ENCODE measurements around the gene SERPINB1.
A peak's percentile ranks its signal among the peaks of the same experiment; 100 is the strongest.
"Not testable (repeated sequence)": the region's sequence is repeated elsewhere in the genome, so short reads cannot be mapped to it uniquely, and the experiment has no call there.

Gene SERPINB1

DNA sequence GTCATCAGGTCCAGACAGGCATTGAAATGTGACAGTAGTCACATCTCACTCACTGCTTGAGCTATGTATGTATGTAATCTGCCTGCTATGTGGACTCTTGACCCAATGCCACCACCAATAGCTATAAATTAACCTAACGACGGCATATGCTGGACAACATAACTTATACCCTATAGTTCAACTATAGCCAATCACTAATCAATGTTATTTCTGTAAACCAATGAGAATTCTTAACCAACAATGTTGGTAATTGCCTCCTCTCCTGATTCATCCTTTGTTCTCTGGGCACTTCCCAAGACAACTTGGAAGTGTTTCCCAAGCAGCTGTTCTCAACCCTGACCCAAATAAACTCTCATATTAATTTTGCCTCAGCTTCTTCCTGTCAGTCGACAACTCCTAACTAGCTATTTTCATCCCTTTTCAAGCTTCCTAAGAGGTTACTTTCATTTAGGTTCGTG, 24.1 kb upstream of the SERPINB1 start:
- no peak for DNase-seq

DNA sequence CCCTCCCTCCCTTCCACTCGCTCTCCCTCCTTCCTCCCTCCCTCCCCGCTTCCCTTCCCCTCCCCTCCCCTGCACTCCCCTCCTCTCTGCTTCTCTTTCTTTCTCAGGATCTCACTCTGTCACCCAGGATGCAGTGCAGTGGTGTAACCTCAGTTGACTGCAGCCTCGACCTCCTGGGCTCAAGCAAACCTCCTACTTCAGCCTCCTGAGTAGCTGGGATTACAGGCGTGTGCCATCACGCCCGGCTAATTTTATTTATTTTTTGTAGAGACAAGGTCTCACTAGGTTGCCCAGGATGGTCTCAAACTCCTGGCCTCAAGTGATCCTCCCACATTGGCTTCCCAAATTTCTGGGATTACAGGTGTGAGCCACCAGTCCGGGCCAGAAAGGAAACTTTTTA, 23.6 kb upstream of the SERPINB1 start:
- DNase-seq, result no peak

DNA sequence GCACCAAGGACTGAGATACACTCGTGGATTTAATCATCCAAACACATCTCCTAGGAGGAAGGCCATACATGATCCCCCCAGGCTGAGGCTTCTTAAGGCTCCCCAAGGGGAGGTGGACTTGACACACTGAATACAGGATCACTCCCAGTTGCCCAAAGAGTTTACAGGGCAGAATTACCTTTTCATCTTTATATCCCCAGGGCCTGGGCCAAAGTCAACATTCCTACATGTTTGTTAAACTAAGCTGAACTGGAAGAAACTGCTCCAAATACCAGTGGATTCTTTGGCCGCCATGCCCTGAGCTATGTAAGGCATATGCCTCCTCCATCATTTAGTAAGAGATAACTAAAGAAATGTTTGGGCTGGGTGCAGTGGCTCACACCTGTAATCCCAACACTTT, 22.2 kb upstream of the SERPINB1 start:
- no peak for DNase-seq

DNA sequence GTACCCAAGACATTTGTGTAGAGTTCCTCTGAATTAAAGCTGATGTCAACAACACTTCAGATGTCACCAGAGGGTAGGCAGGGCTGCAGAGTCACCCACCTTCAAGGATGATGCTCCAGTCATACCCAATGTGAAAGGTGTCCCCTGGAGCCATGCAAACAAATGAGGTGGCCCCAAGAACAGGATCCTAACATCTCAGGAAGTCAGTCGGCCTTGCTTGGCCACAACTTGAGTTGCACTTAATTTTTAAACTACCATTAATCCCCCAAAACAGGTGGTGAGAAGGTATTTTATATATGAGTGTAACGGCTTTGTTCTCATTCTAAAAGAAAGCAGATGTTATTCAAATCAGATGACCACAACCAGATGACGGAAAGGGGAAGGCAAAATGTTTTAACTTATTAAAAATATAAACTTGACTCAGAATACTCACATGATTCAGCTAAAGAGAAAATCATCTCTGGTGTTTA, 21.1 kb upstream of the SERPINB1 start:
- DNase-seq, result peak; percentile 68

DNA sequence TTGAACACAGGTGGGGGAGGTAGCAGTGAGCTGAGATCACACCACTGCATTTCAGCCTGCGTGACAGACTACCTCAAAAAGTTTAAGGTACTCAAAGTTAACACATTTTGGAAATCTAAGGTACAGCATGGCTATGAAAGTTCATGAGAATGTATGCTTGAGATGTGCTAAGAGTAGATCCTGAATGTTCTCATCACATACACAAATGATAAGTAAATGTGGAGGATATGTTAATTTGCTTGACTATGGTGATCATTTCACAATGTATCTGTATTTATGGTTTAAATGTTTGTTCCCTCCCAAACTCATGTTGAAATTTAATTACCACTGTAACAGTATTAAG, 20.1 kb upstream of the SERPINB1 start:
- no peak for DNase-seq

DNA sequence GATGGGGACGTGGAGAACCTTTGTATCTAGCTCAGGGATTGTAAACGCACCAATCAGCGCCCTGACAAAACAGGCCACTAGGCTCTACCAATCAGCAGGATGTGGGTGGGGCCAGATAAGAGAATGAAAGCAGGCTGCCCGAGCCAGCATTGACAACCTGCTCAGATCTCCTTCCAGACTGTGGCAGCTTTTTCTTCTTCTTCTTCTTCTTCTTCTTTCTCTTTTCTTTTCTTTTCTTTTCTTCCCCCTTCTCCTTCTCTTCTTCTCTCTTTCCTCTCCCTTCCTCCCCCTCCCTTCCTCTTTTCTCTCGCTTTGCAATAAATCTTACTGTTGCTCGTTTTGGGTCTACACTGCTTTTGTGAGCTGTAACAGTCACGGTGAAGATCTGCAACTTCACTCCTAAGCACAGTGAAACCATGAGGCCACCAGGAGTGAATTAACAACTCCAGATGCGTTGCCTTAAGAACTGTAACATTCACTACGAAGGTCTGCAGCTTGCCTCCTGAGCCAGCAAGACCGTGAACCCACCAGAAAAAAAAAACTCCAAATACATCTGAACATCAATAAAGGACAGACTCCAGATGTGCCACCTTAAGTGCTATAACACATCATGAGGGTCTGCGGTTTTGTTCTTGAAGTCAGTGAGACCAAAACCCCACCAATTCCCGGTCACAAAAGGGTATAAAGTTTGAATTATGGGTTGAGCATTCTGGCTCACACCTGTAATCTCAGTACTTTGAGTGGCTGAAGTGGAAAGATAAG, 19.6 kb upstream of the SERPINB1 start:
- DNase-seq, result peak; percentile 50

DNA sequence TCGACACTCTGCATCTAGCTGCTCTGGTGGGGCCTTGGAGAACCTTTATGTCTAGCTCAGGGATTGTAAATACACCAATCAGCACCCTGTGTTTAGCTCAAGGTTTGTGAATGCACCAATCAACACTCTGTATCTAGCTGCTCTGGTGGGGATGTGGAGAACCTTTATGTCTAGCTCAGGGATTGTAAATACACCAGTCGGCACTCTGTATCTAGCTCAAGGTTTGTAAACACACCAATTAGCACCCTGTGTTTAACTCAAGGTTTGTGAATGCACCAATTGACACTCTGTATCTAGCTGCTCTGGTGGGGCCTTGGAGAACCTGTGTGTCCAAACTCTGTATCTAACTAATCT, 19.0 kb upstream of the SERPINB1 start:
- DNase-seq, result peak; percentile 26

DNA sequence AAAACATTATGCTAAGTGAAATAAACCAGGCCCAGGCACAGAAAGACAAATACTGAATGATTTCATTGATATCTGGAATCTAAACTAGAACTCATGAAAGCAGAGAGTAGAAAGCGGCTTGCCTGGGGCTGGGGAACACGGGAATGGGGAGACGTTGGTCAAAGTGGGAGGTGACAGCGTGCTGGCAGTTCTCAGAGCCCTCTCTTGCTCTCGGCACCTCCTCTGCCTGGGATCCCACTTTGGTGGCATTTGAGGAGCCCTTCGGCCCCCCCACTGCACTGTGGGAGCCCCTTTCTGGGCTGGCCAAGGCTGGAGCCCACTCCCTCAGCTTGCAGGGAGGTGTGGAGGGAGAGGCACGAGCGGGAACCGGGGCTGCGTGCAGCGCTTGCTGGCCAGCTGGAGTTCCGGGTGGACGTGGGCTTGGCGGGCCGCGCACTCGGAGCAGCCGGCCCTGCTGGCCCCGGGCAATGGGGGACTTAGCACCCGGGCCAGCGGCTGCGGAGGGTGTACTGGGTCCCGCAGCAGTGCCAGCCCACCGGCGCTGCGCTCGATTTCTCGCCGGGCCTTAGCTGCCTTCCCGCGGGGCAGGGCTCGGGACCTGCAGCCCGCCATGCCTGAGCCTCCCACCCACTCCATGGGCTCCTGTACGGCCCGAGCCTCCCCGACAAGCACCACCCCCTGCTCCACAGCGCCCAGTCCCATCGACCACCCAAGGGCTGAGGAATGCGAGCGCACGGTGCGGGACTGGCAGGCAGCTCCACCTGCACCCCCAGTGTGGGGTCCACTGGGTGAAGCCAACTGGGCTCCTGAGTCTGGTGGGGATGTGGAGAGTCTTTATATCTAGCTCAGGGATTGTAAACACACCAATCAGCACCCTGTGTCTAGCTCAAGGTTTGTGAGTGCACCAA, 18.4 kb upstream of the SERPINB1 start:
- DNase-seq, result not testable (repeated sequence)

DNA sequence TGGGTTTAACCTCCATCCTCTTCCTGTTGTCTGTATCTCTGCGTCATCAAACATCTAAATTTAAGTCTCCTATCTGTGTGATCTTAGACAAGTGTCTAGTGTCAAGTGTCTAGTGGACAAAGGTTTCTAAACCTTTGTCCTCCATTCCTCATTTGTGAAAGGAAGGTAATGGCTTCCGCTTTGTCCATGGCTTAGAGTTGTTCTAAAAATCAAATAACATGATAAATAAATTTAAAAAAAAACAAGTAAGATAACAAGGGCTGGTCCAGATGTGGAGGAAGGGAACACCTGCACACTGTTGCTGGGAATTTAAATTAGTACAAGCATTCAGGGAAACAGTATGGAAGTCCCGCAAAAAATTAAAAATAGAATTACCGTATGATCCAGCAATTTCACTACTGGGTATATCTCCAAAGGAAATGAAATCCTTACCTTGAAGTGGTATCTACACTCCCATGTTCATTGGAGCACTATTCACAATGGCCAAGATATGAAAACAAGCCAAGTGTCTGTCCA, 17.6 kb upstream of the SERPINB1 start:
- DNase-seq, result no peak

DNA sequence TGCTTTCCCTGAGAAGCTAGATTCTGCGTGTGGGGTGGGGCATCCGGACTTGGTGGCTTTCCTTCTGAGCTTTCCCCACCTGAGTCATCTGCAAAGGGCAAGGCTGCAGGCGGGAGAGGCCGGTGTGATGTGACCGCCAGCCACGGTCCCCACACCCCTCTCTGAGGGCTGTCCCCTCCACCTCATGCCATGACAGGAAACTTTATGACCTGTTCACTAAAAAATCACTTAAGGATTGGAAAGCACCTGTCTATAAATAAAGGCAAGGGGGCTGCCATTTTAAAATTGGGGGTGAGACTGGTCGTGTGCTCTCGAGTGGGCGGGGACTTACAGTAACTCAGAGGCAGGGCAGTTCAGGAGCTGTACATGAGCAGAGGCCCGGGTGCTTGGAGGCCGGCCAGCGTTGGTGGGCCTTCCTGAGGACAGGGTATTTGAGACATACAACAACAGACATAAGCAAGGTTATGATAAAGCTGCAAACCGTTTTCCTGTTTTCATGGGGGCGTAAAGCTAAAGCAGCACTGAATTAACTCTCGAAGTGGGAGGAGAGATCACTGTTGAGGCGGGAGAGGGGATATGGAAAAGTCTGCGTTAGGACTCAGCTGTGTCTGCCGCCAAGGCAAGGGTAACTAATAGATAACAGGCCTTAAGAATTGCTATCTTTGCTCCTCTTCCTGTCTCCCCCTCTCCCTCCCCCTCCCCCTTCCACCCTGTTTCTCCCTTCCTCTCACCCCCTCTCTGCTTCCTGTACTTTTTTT, 16.1 kb upstream of the SERPINB1 start:
- peak; percentile 88 for DNase-seq

DNA sequence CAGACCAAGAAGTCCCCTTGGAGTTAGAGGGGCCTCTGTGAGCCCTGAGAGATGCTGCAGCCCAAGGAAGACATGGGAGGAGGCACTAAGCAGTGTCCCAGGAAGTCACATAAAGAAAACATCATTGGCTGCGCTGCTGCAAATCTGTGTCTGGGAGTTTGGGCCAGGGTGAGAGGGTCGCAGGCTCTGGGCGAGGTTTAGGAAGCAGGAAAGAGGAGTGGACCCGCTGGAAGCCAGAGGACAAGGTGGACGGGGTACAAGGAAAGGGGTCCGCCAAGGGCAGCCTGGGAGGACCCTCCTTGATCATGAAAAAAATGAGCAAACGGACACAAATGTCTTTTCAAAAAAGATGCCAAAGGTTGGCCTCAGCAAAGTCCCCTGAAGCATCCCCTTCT, 15.5 kb upstream of the SERPINB1 start:
- no peak for DNase-seq

DNA sequence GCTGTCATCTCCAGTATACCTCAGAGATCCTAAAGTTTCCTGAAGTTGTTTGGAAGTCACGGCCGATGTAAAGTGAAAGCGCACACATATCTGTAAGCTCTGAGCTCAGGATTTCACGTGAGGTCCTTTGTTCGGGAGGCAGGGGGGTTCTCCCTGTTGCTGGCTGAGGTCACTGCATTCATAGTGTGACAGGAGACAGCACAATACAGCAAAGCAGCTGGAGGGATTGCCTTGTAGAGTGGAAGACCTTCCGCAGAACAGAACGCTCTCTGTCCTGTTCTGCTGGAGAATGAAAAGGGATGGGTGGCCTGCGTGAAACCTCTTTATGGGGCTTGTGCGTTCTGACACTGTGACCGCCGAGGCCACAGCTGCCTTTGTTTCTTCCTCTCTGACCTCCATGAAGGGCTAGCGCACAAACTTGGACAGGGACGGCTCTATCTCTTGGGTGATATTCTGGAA, 13.4 kb upstream of the SERPINB1 start:
- DNase-seq, result no peak

DNA sequence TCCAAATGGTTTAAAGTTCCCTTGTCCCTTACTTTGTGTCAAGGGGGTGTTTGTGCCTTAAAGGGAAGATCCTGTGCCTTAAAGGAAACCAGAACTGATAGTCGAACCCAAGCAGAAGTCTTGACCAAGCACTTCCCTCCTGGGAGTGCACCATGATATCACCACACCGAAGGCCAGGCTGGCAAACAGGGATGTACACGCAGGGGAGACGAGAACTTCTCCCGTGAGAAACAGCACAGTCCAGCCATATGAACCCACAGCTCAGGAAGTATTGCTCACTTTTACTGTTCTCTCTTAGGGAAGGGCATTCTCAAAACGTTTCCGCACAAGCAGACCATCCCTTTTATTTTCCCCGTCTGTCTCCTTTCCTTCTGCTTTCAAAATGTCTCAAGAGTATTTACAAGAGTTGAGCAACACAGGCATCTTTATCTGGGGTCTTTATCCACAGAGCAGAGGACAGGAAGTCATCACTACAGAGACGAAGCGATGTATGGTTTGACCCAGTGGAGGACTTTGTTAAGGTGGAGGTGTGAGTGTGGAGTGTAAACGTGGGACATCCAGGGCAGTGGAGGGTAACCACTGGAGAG, 12.8 kb upstream of the SERPINB1 start:
- DNase-seq, result no peak

DNA sequence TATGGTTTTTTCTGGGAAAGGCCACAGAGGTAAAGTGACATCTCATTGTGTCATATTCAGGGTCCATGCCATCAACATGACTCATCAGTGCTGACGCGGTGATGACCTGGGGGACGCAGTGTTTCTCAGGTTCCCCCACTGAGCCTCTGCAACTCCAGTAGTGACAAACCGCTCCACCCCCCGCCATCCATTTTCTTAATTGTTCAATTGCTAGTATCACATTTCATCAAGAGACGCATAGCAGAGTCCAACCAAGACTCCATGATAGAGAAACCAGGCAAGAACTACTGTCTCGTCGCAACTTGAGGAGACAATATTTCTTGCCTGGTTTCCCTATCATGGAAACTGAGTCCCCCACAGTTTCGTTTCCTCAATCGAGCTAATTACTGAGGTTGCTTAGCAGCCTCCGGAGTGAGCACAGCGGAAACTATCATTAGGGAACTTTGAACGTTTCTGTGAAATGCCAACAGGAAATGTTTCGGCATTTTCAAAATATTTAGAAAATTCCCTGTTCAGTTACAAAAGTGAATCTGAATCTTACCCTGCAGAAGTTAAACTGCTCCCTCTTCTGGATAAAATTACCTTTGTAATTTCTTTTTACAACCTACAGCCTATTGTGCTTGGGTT, 12.2 kb upstream of the SERPINB1 start:
- DNase-seq, result peak; percentile 91

DNA sequence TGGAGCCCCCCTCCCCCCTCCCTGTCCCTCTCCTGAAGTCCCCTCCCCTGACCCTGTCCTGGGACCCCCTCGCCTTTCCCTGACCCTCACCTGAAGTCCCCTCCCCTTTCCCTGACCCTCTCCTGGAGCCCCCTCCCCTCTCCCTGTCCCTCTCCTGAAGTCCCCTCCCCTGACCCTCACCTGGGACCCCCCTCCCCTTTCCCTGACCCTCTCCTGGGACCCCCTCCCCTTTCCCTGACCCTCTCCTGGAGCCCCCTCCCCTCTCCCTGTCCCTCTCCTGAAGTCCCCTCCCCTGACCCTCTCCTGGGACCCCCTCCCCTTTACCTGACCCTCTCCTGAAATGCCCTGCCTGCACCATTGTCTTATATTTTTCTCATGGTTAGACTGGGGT, 11.7 kb upstream of the SERPINB1 start:
- DNase-seq, result peak; percentile 24

DNA sequence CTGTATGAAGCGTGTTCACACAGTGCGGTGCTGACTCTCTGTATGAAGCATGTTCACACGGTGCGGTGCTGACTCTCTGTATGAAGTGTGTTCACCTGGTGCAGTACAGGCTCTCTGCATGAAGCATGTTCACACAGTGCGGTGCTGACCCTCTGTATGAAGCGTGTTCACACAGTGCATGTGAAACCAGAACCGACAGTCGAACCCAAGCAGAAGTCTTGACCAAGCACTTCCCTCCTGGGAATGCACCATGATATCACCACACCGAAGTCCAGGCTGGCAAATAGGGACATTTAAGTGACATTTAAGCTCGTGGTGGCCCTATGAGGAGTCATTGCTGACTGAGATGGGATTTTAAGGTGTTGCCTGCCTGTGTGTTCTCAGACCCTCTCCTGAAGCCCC, 11.3 kb upstream of the SERPINB1 start:
- DNase-seq, result peak; percentile 27

DNA sequence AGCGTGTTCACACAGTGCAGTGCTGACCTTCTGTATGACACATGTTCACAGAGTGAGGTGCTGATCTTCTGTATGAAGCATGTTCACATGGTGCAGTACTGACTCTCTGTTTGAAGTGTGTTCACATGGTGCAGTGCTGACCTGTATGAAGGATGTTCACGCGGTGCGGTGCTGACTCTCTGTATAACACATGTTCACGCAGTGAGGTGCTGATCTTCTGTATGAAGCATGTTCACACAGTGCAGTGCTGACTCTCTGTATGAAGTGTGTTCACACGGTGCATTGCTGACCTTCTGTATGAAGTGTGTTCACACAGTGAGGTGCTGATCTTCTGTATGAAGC, 10.8 kb upstream of the SERPINB1 start:
- no peak for DNase-seq

DNA sequence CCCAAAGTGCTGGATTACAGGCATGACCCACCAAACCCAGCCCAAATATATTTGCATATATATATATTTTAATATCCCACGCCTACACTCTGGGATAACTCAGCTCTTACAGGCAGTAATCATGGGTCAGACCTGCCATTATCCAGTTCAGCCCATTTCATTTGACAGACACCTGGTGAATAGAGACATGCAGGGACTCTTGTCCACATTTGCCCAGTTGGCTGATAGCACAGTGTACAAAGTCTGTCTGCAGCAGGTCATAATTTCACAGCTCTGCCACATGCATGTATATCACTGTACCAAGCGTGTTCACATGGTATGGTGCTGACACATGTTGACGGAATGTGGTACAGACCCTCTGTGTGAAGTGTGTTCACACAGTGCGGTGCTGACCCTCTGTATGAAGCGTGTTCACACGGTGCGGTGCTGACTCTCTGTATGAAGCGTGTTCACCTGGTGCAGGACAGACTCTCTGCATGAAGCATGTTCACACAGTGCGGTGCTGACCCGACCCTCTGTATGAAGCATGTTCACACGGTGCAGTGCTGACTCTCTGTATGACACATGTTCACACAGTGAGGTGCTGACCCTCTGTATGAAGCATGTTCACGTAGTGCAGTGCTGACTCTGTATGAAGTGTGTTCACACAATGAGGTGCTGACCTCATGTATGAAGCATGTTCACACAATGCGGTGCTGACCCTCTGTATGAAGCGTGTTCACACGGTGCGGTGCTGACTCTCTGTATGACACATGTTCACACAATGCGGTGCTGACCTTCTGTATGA, 10.3 kb upstream of the SERPINB1 start:
- no peak for DNase-seq

DNA sequence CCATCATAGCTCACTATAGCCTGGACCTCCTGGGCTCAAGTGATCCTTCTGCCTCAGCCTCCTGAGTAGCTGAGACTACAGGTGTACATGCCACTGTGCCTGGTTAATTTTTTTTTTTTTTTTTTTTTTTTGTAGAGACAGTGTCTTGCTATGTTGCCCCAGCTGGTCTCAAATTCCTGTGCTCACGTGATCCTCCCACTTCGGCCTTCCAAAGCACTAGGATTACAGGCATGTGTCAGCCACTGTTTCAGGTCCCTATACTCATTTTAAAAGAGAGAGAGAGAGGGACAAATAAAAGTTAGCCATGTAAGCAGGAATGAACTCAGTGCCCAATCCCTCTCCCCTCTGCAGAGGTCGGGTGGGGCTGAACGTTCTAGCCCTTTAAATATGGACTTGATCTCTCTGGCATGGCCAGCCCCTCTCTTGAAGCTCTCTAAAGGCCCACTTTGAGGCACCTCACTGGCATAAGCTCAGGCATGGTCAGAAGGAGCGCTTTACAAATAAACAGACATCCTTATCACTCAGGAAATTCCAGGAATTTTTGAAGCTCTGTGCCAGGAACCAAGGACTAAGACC, 9.0 kb upstream of the SERPINB1 start:
- no peak for DNase-seq

DNA sequence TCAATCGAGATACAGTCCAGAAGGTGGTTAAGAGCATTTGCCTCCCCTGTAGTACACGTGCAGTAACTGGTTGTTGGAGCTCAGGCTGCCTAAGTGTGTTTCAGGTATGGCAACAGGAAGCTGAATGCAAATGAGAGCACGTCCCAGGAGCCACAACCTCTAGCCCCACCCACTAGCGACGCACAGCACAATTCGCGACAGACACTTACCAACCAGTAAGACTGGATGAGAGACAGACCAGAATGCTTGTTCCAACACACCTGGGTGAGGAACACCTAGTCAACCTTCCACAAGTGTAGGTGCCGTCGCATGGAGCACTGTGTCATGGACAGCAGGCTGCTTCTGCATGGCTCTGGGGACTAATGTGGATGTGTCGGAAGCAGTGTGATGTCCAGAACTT, 7.2 kb upstream of the SERPINB1 start:
- peak; percentile 75 for DNase-seq

DNA sequence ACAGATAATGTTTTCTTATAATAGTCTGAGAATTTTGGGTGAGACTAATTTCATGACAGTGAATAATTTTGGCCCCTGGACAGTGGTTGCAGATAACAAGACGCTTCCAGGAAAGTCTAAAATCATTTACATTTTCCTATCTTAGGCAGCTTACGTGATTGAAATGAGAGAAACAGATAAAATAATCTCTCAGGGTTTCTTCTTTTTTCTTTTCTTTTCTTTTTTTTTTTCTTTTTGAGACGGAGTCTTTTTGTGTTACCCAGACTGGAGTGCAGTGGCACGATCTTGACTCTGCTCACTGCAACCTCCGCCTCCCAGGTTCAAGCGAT, 4.2 kb upstream of the SERPINB1 start:
- no peak for DNase-seq

Data from stimulated activated CD8-positive, alpha-beta memory T cell treated with anti-CD3 and anti-CD28 coated beads, Interleukin-4, amount 100 ng/mL, for 48 hours (primary cell).